K562 (cell line): Measurements from ENCODE around the gene CARM1.

Source experiments
- CEBPB ChIP-seq: fragments of 450-650 bp; IDR thresholded peaks from 2 replicates; pipeline ENCODE4 v1.6.1; 2016; ENCODE audit warnings: missing genetic modification characterization, missing compliant biosample characterization
- CTCF ChIP-seq, 3 experiments: IDR thresholded peaks in 2 of 3; conservative IDR thresholded peaks in 1 of 3; 2 replicates each; pipeline ENCODE4 v1.5.1; 2011 to 2012; ENCODE audit warnings: low read length in 3 of 3, mild to moderate bottlenecking in 3 of 3, control low read depth in 2 of 3, improper control_type of control experiment in 1 of 3, inconsistent platforms in 1 of 3, low read depth in 1 of 3, mixed read lengths in 1 of 3, moderate library complexity in 1 of 3; ENCODE audit not compliant: insufficient read depth in 2 of 3
- CUX1 ChIP-seq: fragments of 200-800 bp; sonication (Bioruptor generic); IDR thresholded peaks from 2 replicates; pipeline ENCODE4 v1.6.1; 2016; ENCODE audit warnings: missing genetic modification characterization, missing compliant biosample characterization
- SIX5 ChIP-seq, 2 experiments: IDR thresholded peaks; 2 replicates each; pipeline ENCODE4 v1.6.1; 2011; ENCODE audit warnings: low read length in 2 of 2, borderline replicate concordance in 1 of 2, low read depth in 1 of 2, mild to moderate bottlenecking in 1 of 2, moderate library complexity in 1 of 2; ENCODE audit not compliant: insufficient read depth in 1 of 2
- SMARCB1 ChIP-seq: IDR thresholded peaks from 2 replicates; pipeline ENCODE4 v1.6.1; 2011; ENCODE audit warnings: improper control_type of control experiment, low read depth; ENCODE audit not compliant: insufficient read length

- TF ChIP-seq CEBPB (tag) (no peak), SMARCB1 (no peak), CUX1 (CRISPR knock-in tag) (no peak), CTCF (IDR thresholded peaks at IDR 0.05 in 2 of 3, conservative IDR thresholded peaks at IDR 0.05 in 1 of 3; ENCODE audit: insufficient read depth in 2 of 3, low read depth in 1 of 3, low read length in 3 of 3) (no peak), SIX5 (IDR thresholded peaks at IDR 0.05; ENCODE audit: borderline replicate concordance in 1 of 2, insufficient read depth in 1 of 2, low read depth in 1 of 2, low read length in 2 of 2) (no peak)
Measured at GRCh38 chr19:10868872-10869547, 2.3 kb upstream of the CARM1 start.
